Measurements from ENCODE around the gene IFITM1. TPM values are rescaled to one million over a fixed set of nuclear protein-coding genes. Genes with fewer than 3 reads are reported as not detected.

Gene IFITM1
- total and polyA plus RNA-seq, 2 of the 13 experiments (the other 11 are each of a cell fraction or from before 2014, with no cell fraction given): 0.38 to 11.1 TPM

DNA sequence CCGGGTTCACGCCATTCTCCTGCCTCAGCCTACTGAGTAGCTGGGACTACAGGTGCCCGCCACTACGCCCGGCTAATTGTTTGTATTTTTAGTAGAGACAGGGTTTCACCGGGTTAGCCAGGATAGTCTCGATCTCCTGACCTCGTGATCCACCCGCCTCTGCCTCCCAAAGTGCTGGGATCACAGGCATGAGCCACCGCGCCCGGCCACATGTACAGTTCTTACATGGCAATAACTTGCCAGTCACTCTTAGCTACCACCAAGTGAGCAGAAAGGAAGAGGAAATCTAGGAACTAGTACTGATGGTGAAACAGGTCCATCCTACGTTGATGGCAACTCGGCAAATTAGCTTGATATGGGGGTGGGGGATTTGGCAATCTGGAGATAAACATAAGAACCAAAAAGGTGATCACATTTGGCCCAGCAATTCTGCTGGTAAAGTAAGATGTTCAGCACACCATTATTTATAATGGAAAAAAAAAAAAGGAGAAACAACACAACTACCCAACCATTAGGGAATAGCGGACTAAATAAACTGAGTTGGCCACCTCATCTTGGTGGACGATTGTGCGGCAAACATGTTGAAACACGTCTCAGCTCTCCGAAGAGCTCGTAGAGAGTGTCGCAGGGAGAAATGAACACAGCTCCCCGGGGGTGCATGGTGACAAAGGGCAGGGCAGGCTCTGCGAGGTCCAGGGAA lies 30.3 kb upstream of the IFITM1 start:
- intact Hi-C loops (cut with micrococcal nuclease; ENCODE audit: unreplicated experiment) (no loop called here), in situ Hi-C loops (cut with HindIII; ENCODE audit: extremely low pct_ligation_motif_present, low pct_unique_long_range_greater_than_20kb) (no loop called here)
- Histone ChIP-seq H3K4me3 (replicated peaks in 1 of 3; ENCODE audit: insufficient read depth in 1 of 3, low read depth in 2 of 3, low read length in 3 of 3) (peak overlapping the region in 1 of 3 experiments; percentile 23; a peak in 1 of 6 replicates), H4K20me1 (ENCODE audit: insufficient read depth, low read length) (no peaks in the 10 kb centered on the region), H3K79me2 (ENCODE audit: insufficient read depth, low read length) (no peaks in the 10 kb centered on the region), H3K4me2 (ENCODE audit: low read depth, low read length) (no peak overlapping the region), H3K36me3 (replicated peaks in 1 of 2; ENCODE audit: control insufficient read depth in 1 of 2, insufficient read depth in 2 of 2, low read length in 2 of 2) (no peaks in the 10 kb centered on the region), H3K9ac (ENCODE audit: insufficient read depth, low read depth, low read length) (no peak overlapping the region), H3K27me3 (ENCODE audit: control insufficient read depth in 1 of 2, insufficient read depth in 2 of 2, low read length in 2 of 2) (peaks cover 12 to 89% of the 10 kb centered on the region in 2 experiments), H2AFZ (ENCODE audit: low read length) (no peak overlapping the region), H3K27ac (ENCODE audit: extremely low read length, insufficient read depth, low read length) (no peak overlapping the region), H3K4me1 (ENCODE audit: insufficient read depth, low read length) (peaks cover 32% of the 10 kb centered on the region), H3K9me3 (ENCODE audit: low read length) (no peaks in the 10 kb centered on the region)
- ChIA-PET POLR2A (no interaction called here), CTCF (ENCODE audit: low intra/inter-chr PET ratio, low total read pairs) (no interaction called here)
- WGBS (ENCODE audit: low lambda C conversion rate): 55% methylated on average over 23 of the region's 23 CpGs
- TF ChIP-seq NR3C1 (CRISPR knock-in tag; IDR thresholded peaks at IDR 0.05) (no peak), ZSCAN30 (CRISPR knock-in tag; IDR thresholded peaks at IDR 0.05) (no peak), ZNF256 (CRISPR knock-in tag; conservative IDR thresholded peaks at IDR 0.05) (no peak), IKZF4 (CRISPR knock-in tag; IDR thresholded peaks at IDR 0.05; ENCODE audit: borderline replicate concordance, low read depth, not compliant biosample characterization) (no peak), U2AF1 (optimal IDR thresholded peaks at IDR 0.05; ENCODE audit: low read depth, low read length) (no peak), NCOR1 (IDR thresholded peaks at IDR 0.05; ENCODE audit: borderline replicate concordance, low read length) (no peak), NFRKB (IDR thresholded peaks at IDR 0.05) (no peak), CENPBD1 (CRISPR knock-in tag; IDR thresholded peaks at IDR 0.05; ENCODE audit: borderline replicate concordance, low read depth) (no peak), RARA (CRISPR knock-in tag; IDR thresholded peaks at IDR 0.05) (no peak), ZNF251 (CRISPR knock-in tag; IDR thresholded peaks at IDR 0.05) (no peak), BRCA1 (CRISPR knock-in tag; IDR thresholded peaks at IDR 0.05) (no peak), ZNF451 (CRISPR knock-in tag; IDR thresholded peaks at IDR 0.05) (no peak), ARNT (IDR thresholded peaks at IDR 0.05) (no peak), ZBTB20 (CRISPR knock-in tag; IDR thresholded peaks at IDR 0.05; ENCODE audit: borderline replicate concordance, low read depth) (no peak), ZNF446 (CRISPR knock-in tag; IDR thresholded peaks at IDR 0.05) (no peak), BCL3 (CRISPR knock-in tag; IDR thresholded peaks at IDR 0.05) (no peak), REPIN1 (CRISPR knock-in tag; IDR thresholded peaks at IDR 0.05; ENCODE audit: borderline replicate concordance, low read depth) (no peak), MIER2 (CRISPR knock-in tag; IDR thresholded peaks at IDR 0.05) (no peak)
- TF ChIP-seq, protein P1, sequence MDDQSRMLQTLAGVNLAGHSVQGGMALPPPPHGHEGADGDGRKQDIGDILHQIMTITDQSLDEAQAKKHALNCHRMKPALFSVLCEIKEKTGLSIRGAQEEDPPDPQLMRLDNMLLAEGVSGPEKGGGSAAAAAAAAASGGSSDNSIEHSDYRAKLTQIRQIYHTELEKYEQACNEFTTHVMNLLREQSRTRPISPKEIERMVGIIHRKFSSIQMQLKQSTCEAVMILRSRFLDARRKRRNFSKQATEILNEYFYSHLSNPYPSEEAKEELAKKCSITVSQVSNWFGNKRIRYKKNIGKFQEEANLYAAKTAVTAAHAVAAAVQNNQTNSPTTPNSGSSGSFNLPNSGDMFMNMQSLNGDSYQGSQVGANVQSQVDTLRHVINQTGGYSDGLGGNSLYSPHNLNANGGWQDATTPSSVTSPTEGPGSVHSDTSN (CRISPR knock-in tag; IDR thresholded peaks at IDR 0.05; ENCODE audit: borderline replicate concordance): no peak
- TF ChIP-seq, protein P2, sequence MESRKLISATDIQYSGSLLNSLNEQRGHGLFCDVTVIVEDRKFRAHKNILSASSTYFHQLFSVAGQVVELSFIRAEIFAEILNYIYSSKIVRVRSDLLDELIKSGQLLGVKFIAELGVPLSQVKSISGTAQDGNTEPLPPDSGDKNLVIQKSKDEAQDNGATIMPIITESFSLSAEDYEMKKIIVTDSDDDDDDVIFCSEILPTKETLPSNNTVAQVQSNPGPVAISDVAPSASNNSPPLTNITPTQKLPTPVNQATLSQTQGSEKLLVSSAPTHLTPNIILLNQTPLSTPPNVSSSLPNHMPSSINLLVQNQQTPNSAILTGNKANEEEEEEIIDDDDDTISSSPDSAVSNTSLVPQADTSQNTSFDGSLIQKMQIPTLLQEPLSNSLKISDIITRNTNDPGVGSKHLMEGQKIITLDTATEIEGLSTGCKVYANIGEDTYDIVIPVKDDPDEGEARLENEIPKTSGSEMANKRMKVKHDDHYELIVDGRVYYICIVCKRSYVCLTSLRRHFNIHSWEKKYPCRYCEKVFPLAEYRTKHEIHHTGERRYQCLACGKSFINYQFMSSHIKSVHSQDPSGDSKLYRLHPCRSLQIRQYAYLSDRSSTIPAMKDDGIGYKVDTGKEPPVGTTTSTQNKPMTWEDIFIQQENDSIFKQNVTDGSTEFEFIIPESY (CRISPR knock-in tag; IDR thresholded peaks at IDR 0.05): no peak
- no peak for DNase-seq (ENCODE audit: low spot score)
- ATAC-seq: no peak
- no TSS peak for BruUV-seq (replicated peaks)
- no peak for FAIRE-seq
